AG08396 (cell line): Measurements from ENCODE around the gene KATNB1.
"Not testable (repeated sequence)": the region's sequence is repeated elsewhere in the genome, so short reads cannot be mapped to it uniquely, and the experiment has no call there.

Experiments
- DNase-seq: peaks from one replicate; pipeline ENCODE4 v3.0.0; 2012; ENCODE audit warnings: low spot score, mixed read lengths

KATNB1 gene

GRCh38 chr16:57794849-57795430 is 59.4 kb downstream of the KATNB1 start:
- DNase-seq = no peak

GRCh38 chr16:57795431-57795878 is 59.9 kb downstream of the KATNB1 start:
- DNase-seq = peak; percentile 45

GRCh38 chr16:57796014-57796413 is 60.4 kb downstream of the KATNB1 start:
- DNase-seq = not testable (repeated sequence)

GRCh38 chr16:57797216-57797525 is 61.6 kb downstream of the KATNB1 start:
- no peak for DNase-seq

GRCh38 chr16:57797526-57798266 is 62.1 kb downstream of the KATNB1 start:
- no peak for DNase-seq

- DNase-seq = no peak
Observed at GRCh38 chr16:57798267-57798810, 62.8 kb downstream of the KATNB1 start.

- no peak for DNase-seq
Observed at GRCh38 chr16:57798953-57799599, 63.5 kb downstream of the KATNB1 start.

- no peak for DNase-seq
Observed at GRCh38 chr16:57799600-57800199, 64.1 kb downstream of the KATNB1 start.

GRCh38 chr16:57800200-57801097 is 64.9 kb downstream of the KATNB1 start:
- no peak for DNase-seq

- peak; percentile 88 for DNase-seq
Observed at GRCh38 chr16:57801098-57801808, 65.7 kb downstream of the KATNB1 start.

- DNase-seq = peak; percentile 71
Observed at GRCh38 chr16:57801809-57802340, 66.3 kb downstream of the KATNB1 start.

- DNase-seq = peak; percentile 90
Observed at GRCh38 chr16:57802341-57803133, 67.0 kb downstream of the KATNB1 start, which contains the start of gene KIFC3. KIFC3 (minus strand) TSS chr16:57802491; CDS start chr16:57798243, 4,248 bp downstream.

- peak; percentile 38 for DNase-seq
Observed at GRCh38 chr16:57803134-57803990, 67.8 kb downstream of the KATNB1 start.

- no peak for DNase-seq
Observed at GRCh38 chr16:57804111-57804837, 68.7 kb downstream of the KATNB1 start.

- no peak for DNase-seq
Observed at GRCh38 chr16:57805176-57805575, 69.6 kb downstream of the KATNB1 start.
